Glomerular endothelial cell (primary cell): Measurements from ENCODE around the gene SIAE. TPM values are rescaled to one million over a fixed set of nuclear protein-coding genes. Genes with fewer than 3 reads are reported as not detected.

Experiments
- DNase-seq: peaks from one replicate; pipeline ENCODE4 v3.0.0-alpha.2; 2011; ENCODE audit warnings: low read depth, low spot score; ENCODE audit errors: extremely low read depth
- total RNA-seq: library from RNA; depleted of rRNA; stranded (reverse); fragments of >200 nt; gene quantifications from 2 replicates; pipeline ENCODE4 v1.2.3, GENCODE V29; 2015

Gene SIAE, protein sequence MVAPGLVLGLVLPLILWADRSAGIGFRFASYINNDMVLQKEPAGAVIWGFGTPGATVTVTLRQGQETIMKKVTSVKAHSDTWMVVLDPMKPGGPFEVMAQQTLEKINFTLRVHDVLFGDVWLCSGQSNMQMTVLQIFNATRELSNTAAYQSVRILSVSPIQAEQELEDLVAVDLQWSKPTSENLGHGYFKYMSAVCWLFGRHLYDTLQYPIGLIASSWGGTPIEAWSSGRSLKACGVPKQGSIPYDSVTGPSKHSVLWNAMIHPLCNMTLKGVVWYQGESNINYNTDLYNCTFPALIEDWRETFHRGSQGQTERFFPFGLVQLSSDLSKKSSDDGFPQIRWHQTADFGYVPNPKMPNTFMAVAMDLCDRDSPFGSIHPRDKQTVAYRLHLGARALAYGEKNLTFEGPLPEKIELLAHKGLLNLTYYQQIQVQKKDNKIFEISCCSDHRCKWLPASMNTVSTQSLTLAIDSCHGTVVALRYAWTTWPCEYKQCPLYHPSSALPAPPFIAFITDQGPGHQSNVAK
- total RNA-seq: 39.5 and 53.8 TPM in 2 replicates

DNA sequence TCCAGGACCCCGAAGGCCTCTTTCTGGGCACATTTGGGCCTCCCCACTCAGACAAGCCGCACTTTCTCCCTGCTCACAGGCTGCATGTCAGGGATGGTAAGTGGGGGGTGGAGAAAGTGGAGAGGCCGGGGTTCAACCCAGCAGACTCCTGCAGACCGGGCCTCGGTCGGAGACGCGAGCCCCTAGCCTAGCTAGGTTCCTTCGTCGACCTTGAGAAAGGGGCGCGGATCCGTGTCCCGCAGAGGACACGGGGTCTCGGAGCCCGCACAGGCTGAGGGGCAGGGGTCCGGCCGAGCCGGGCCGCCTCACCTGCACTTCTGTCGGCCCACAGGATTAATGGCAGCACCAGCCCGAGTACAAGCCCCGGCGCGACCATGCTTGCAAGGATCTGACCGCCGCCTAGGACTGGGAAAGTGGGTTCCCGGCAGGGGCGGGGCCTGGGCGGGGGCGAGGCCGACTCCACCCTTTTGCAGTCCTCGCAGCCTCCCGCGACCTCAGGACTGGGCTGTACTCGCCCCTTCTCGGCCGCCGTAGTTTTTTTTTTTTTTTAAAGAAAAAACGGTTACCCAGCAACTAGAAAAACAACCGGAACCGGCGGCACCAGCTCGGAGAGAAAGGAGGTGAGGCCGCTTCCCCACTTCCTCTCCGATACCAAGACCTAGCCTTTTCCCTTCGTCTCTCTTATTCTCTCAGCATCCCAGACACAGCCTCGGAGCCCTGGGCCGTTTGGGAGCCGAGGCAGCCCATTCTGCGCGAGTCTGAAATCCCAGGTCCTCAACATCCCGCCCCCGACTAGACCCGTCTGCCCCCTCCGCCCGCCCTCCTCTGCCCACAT is at the start of gene SIAE, which contains the start of gene SPA17:
Gene SIAE (minus strand): TSS at position 407 of the 835 bp plus-strand sequence. CDS start 31 bp downstream, at position 376.
Gene SPA17 (plus strand): TSS at position 572 of the 835 bp plus-strand sequence. CDS start 1,361 bp downstream, outside the sequence.
- peak; percentile 81 for DNase-seq

DNA sequence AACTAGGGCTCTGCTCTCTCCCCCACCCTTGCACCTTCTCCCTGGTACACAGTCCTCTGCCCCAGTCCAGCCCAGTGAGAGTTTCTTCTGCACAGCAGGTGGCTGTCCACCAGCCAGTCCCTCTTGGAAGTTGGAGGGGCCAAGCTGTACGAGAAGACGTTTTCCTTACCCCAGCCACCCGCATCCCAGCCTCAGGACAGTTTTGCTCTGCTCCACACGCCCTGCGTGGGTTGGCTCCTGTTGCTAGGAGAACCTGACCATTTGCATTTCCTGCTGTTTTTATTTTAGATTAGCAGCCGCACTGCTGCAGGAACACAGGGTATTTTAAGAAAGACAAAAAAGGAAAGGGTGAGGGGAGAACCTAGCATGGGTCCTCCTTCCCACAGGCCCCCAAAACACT is 48.6 kb upstream of the SIAE start:
- no peak for DNase-seq

DNA sequence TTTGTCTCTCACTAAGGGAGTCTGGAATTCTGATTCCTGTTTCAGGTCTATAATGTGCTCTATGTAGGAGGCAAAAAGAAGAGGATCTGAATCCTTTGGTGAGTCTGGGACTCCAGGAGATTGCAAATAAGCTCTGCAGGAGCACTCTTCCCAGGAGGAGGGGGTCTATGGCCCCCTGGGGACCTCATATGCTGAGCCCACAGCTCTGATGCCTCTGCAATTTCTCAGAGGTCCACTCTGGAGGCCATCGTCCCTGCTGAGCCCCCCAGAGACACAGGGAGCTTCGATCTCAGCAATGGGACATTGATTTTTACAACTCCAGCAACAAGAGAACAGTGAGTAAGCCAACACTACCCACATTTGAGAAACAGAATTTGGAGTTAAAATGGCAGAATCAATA is 46.0 kb upstream of the SIAE start:
- DNase-seq: no peak

DNA sequence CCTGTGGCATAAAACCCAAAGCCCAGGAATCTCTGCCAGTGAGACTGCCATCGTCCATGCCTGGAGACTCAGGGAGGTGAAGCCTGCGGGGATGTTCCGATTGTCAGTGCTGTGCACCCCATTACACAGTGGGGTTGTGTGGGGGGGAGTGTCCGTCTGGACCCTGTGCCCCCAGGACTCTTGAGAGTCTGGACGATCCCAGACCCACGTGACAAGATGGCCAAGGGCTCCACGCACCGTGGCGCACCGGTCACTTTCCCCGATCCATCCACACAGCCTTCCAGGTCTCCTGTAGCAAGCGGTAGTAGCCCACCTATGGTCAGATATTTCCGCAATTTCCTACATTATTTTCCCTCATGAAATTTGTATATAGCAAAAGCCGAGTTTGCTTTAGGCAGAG is 45.3 kb upstream of the SIAE start:
- no peak for DNase-seq

DNA sequence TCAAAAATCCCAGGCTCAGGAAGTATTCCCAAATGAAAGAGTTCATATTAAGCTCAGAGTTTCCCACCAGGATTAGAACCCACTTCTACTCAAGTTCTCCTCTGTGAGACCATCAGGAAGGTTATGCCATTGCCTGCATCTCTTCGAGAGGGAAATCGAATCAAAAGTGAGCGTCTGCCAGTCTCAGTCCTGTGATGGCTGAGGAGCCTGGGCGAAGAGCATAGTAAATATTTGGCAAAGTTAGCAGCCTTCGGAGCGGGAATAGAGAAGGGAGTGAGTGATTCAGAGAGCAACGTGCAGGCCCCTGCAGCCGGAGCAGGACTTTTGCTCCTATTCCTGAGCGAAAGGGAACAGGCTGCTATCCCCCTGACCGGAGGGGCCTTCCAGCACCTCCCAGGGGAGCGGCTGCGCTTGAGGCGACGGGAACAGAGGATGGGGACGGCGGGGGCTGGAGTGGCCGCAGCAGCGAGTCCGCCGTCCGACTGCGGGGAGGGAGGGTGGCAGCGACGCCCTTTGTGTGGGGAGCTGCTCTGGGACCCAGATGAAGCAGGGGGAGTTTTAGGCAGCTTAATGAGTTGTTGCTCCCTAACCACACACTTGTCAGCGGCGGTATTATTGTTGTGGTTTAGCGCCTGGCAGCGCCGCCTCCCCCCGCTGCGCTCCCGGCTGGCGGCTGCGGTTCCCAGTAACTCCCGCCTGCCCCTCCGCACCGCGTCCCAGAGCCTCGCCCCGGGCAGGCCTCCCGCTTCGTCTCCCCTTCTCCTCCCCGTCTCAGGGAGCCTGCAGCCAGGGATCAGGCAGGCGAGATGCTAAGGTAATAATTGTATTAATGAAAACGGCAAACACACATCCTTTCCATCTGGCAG is 44.5 kb upstream of the SIAE start:
- no peak for DNase-seq

DNA sequence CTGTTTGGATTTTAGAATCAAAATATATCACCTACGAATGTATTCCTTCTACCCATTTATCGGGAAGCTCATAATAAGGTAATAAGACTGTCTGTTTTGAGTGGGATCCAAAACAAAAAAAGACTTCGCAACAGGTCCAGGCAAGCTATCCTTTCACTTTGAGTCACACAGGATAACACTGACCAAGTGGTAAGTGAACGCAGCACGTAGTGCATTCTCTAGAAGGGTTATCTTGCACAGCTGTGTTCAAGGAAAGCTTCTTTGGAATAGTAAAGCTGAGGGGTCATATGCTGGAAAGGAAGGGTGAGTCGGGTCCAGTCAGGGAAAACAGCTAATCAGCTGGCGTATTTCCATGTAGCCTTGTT is 43.9 kb upstream of the SIAE start:
- DNase-seq: no peak

DNA sequence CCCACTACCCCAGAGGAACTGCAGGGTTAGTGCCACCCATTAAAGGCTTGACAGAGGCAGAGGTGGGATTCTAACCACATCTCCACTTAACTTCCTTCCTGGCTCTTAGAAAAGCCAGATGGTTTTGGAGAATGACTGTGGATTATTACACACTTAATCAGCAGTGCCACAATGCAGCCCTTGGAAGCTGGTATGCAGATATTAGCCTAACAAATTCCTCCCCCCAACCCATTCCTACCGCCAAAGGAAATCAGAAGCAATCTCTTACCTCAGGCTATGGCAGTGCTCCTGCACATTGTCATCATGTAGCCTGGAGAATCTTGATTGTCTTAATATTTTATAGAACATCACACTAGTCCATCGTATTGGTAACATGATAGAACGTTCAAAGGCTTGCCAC is 43.1 kb upstream of the SIAE start:
- no peak for DNase-seq

DNA sequence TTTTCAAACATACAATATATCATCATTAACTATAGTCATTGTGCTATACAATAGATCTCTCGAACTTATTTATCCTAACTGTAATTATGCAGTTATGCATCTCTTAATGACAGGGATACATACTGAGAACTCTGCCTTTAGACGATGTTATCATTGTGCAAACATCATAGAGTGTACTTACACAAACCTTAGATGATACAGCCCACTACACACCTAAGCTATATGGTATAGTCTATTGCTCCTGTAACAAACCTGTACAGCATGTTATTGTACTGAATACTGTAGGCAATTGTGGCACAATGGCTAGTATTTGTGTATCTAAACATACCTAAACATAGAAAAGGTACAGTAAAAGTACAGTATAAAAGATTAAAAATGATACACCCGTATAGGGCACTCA is 38.9 kb upstream of the SIAE start:
- no peak for DNase-seq

DNA sequence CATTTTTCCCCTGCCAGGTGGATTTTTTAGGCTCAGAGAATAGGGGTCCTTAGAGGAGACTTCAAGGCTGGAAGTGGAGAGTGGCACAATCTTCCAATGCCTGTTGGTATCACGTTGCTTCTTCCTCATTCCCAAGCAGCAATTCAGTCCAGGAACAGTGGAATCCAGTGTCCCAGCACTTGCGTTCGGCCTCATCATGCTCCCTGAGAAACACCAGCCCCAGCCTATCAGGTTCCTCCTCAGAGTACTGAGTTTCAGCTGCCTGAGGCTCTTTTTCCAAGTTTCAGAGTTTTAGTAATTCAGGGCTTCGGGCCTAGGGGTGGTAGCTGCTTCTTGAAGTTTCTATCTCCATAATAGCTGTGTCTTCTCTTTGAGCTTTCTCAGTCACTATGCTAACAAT is 34.3 kb upstream of the SIAE start:
- no peak for DNase-seq

DNA sequence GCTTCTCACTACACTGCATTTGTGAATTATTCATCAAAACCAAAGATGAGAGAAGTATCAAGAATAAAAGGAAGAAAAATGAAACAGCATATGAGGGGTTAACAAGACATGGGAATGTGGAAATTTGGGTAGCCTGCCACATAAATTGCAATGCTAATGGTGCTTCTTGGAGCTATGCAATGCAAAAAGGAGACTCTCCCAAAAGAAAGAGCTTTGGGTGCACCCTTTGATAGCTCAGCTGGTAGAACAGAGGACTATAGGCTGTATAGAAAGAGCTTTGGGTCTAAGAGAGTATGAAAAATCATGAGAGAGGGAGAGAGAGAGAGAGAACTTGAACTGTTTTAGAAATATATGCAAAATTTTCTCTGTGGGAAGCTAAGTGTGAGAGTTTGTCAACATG is 26.5 kb upstream of the SIAE start:
- no peak for DNase-seq

DNA sequence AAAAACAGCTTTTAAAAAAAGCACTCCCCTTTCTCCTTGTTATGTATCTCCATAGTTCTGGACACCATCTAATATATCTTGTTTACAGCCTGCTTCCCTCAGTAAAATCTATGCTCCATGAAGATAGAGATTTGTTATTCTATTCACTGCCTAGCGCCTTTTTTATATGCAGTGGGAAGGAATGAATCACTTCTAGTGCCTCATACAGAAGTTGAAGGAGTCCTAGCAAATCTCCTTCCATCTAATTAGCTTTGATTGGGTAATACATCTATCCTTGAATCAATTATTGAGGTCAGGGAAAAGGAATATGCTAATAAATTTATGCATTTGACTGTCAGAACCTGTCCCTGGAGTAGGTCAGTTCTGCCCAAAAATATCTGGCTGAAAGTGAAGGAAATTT is 26.0 kb upstream of the SIAE start:
- no peak for DNase-seq

DNA sequence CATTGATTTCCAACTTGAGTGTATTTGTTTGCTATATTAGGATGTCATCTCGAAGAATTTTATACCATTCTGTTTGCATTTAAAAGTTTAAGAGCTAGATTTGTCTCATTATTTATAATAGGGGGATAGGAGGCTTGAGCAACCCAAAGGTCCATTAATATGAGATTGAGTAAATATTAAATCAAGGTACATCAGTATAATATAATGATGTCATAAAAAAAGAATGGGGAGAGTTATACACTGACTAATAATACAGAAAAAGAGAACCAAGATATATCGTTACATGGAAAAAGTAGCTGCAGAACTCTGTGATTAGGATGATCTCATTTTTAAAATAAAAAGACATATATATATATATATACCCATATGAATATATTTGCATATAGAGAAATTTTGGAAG is 19.6 kb upstream of the SIAE start:
- no peak for DNase-seq

DNA sequence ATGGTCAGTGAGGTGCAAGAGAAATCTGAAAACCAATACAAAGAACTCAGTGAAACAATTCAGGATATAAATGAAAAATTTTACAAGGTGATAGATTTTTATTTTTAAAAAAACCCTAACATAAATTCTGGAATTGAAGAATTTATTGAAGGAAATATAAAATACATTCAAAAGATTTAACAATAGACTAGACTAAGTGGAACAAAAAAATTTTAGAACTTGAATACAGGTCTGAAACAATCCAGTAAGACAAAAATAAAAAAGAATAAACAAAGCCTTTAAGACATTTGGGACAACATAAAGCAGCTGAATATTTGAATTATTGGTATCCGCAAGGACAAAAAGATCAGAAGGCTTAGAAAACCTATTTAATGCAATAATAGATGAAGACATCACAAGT is 8.9 kb upstream of the SIAE start:
- no peak for DNase-seq

DNA sequence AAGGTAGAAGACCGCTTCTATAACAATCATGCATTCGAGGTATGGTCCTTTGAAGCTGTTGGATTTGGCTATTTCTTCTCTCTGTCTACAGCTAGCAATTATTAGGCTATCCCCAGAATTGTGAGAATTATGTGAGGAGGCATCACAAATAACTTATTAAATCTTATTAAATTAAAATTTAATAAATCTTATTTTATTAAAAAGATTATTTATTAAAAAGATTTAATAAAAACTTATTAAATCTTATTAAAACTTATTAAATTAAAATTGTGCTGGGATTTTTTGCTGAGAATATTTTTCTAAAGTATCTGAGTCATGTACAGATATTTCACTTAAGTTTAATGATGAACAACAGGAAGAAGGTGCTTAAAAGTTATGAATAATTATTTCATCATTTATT is 7.9 kb upstream of the SIAE start:
- DNase-seq: no peak

DNA sequence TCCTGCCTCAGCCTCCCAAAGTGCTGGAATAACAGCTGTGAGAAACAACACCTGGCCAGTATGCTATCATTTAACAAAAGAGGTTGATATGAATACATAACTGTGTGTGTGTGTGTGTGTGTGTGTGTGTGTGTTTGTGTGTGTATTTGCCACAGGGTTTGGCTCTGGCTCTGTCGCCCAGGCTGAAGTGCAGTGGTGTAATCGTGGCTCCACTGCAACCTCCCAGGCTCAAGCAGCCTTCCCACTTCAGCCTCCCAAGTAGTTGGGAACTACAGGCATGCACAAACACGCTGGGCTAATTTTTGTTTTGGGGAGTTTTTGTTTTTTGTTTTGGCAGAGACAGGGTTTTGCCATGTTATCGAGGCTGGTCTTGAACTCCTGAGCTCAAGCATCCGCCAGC is 4.9 kb upstream of the SIAE start:
- DNase-seq: no peak

DNA sequence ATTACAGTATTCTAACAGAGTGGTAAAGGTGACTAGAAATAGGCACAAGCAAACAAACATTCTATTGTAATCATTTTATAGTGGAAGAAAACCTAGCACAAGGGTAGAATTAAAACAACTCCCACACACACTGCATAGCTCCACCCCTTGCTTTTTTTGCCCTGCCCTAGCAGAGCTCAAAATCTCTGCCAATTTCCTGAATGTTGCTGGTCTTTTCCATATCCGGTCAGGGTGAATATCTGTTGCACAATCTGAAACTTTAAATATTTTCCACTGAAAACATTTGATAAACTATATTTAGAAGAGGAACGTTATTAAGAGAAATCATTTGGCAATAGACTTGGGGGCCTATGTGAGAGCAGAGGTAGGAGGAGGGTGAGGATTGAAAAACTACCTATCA is 2.8 kb upstream of the SIAE start:
- no peak for DNase-seq

DNA sequence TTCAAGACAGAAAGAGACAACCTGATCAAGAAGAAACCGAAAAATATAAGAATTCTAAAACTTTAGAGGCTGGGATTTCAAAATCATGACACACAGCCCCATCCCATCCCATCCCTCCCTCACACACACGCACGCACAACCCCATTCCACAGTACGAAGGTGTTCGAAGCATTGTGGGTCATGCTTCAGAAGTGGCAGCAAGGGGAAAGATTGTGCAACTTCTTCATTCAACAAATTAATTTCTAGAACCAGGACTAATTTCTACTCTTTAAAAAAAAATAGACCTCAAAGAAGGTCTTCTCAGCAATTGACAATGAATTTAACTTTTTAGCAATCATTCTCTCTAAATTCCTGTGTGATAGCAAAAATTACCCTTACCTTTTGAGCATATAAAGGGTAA is 1.0 kb upstream of the SIAE start:
- no peak for DNase-seq

DNA sequence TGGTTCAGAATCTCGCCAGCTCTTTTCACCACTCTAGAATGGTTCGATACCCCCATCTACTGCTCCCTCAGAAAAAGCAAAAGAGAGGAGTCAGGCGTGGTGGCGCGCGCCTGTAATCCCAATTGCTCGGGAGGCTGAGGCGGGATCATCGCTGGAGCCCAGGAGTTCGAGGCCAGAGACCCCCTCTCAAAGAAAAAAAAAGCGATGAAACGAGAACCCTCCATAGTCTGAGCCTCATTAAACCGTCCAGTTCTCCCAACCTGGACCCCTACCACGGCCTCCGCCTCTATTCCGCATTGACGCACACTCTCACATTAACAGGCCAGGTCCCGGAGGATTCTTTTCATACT is 604 bp upstream of the SIAE start:
- no peak for DNase-seq

DNA sequence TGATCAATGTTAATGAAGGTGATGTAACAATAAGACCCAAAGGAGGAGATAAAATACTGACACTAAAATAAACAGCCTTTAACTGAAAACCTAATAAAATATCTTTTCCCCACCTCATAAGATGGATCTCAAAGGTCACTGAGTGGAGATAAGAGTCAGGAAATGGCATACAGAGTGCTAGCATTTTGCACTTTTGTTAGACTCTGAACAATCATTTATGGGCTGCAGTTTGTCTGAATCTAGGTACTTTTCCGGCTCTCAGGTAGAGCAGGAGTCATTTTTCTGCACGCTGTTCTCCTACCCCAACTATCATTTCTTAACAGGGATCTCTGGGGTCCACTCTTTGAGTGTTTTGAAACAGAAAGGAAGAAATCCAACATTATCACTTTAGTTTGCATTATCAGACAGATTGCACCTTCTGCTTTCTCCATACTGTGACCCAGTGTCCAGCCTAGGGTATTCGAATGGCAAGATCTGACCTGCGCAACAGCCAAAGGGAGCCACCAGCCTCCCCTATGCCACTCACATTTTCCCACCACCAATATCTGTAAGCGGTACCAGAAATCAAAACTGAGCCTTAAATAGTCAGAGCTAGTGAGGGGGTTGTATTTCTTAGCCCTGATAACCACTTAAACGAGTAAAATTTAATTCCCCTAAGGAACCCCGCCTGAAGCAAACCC is 863 bp downstream of the SIAE start:
- DNase-seq: no peak

DNA sequence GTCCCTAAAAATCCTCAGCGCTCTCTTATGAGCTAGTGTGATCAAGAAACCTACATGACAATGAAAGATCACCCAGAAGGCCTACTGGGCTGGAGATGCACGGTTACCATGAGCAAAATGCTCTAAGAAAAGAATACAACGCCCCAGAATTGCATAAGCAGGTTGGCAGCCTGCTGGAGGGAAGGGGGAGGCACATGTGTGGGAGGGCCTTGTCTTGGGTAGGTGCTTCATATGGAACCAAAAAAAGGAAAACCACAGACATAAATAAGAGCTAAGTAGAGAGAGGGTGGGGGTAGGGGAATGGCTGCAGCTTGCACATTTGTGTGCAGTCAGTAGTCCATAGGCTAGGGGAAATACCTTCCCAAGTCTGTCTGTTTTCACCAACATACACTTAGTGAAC is 2.8 kb downstream of the SIAE start:
- no peak for DNase-seq
